Tibial artery (tissue), 4 donors: Measurements from ENCODE around the gene USP24.

Source experiments
- DNase-seq, 2 donors: peaks; one replicate each; pipeline ENCODE4 v3.0.0-alpha.2; 2019
- H3K27ac ChIP-seq, 2 donors: fragments of 200-600 bp; sonication (generic) in 1 of 2; 1 replicate in 1 of 2; 2 replicates in 1 of 2; pipeline ENCODE4 v1.5.1; 2018 to 2019; ENCODE audit warnings: mild to moderate bottlenecking in 1 of 2
- H3K27me3 ChIP-seq, 2 donors: fragments of 200-600 bp; sonication (generic) in 1 of 2; one replicate each; pipeline versions ENCODE4 v1.5.1 to v1.6.0; 2016 to 2019
- H3K36me3 ChIP-seq, 3 donors: fragments of 200-600 bp; sonication (generic) in 2 of 3; one replicate each; pipeline ENCODE4 v1.5.1; 2016 to 2019; ENCODE audit warnings: mild to moderate bottlenecking in 2 of 3
- H3K4me1 ChIP-seq, 4 donors: fragments of 200-600 bp; sonication (generic) in 2 of 4; 1 replicate in 3 of 4; 2 replicates in 1 of 4; pipeline ENCODE4 v1.5.1; 2016 to 2019
- H3K4me3 ChIP-seq, 2 donors: fragments of 200-600 bp; sonication (generic) in 1 of 2; 1 replicate in 1 of 2; 2 replicates in 1 of 2; pipeline ENCODE4 v1.5.1; 2018 to 2019; ENCODE audit warnings: mild to moderate bottlenecking in 2 of 2
- H3K9me3 ChIP-seq, 3 donors: fragments of 200-600 bp; sonication (generic) in 1 of 3; one replicate each; pipeline ENCODE4 v1.5.1; 2016 to 2019
- CTCF ChIP-seq, 2 experiments: fragments of 200-600 bp in 1 of 2; fragments of 450-650 bp in 1 of 2; IDR thresholded peaks; one replicate each; pipeline ENCODE4 v1.5.1; 2017 to 2019; ENCODE audit warnings: antibody characterized with exemption in 2 of 2, mild to moderate bottlenecking in 1 of 2, moderate library complexity in 1 of 2
- intact Hi-C: fragments of 100-400 bp; cut with DNase I; formaldehyde crosslinking; loops from one replicate; pipeline ENCODE4 v1.15.0; 2023; ENCODE audit warnings: low total_unique reads

The USP24 gene

GRCh38 chr1:55184859-55185258 is 30.3 kb downstream of the USP24 start:
- no peak for DNase-seq
- peaks cover 0 to 14% (median 0%) of the 10 kb centered on the region in 4 donors for H3K4me1 ChIP-seq
- H3K4me3 ChIP-seq, result no peak overlapping the region
- TF ChIP-seq CTCF (IDR thresholded peaks at IDR 0.05), result no peak
- intact Hi-C loops, result no loop called here
- no peaks in the 10 kb centered on the region for H3K36me3 ChIP-seq
- no peaks in the 10 kb centered on the region for H3K9me3 ChIP-seq
- no peaks in the 10 kb centered on the region for H3K27me3 ChIP-seq
- no peak overlapping the region for H3K27ac ChIP-seq

GRCh38 chr1:55181666-55182065 is 33.5 kb downstream of the USP24 start:
- Histone ChIP-seq H3K27ac (no peak overlapping the region), H3K4me3 (no peak overlapping the region), H3K4me1 (peaks cover 0 to 14% (median 0%) of the 10 kb centered on the region in 4 donors), H3K9me3 (no peaks in the 10 kb centered on the region), H3K27me3 (no peaks in the 10 kb centered on the region), H3K36me3 (peaks cover 0 to 2% (median 0%) of the 10 kb centered on the region in 3 donors)
- intact Hi-C loops, result no loop called here
- no peak for TF ChIP-seq CTCF (IDR thresholded peaks at IDR 0.05)
- no peak for DNase-seq

- Histone ChIP-seq H3K27ac (no peak overlapping the region), H3K27me3 (no peaks in the 10 kb centered on the region), H3K9me3 (no peaks in the 10 kb centered on the region), H3K36me3 (peaks cover 0 to 10% (median 0%) of the 10 kb centered on the region in 3 donors), H3K4me1 (peaks cover 0 to 14% (median 0%) of the 10 kb centered on the region in 4 donors), H3K4me3 (no peak overlapping the region)
- TF ChIP-seq CTCF (IDR thresholded peaks at IDR 0.05), result no peak
- intact Hi-C loops, result no loop called here
- no peak for DNase-seq
Observed at GRCh38 chr1:55180075-55180670, 35.0 kb downstream of the USP24 start.

GRCh38 chr1:55179177-55179835 is 35.9 kb downstream of the USP24 start:
- Histone ChIP-seq H3K27me3 (no peaks in the 10 kb centered on the region), H3K4me1 (peaks cover 0 to 14% (median 0%) of the 10 kb centered on the region in 4 donors), H3K9me3 (no peaks in the 10 kb centered on the region), H3K27ac (no peak overlapping the region), H3K4me3 (no peak overlapping the region), H3K36me3 (peaks cover 0 to 10% (median 0%) of the 10 kb centered on the region in 3 donors)
- DNase-seq, result no peak
- no peak for TF ChIP-seq CTCF (IDR thresholded peaks at IDR 0.05)
- intact Hi-C loops, result no loop called here

- TF ChIP-seq CTCF (IDR thresholded peaks at IDR 0.05), result no peak
- no peaks in the 10 kb centered on the region for H3K27me3 ChIP-seq
- no peak overlapping the region for H3K27ac ChIP-seq
- H3K4me3 ChIP-seq, result no peak overlapping the region
- intact Hi-C loops, result no loop called here
- peaks cover 25 to 31% (median 27%) of the 10 kb centered on the region in 3 donors for H3K36me3 ChIP-seq
- no peaks in the 10 kb centered on the region for H3K4me1 ChIP-seq
- DNase-seq, result no peak
- no peaks in the 10 kb centered on the region for H3K9me3 ChIP-seq
Observed at GRCh38 chr1:55172687-55173086, 42.5 kb downstream of the USP24 start.
